A673 (cell line): ENCODE measurements around the gene ENPP1. TPM values are rescaled to one million over a fixed set of nuclear protein-coding genes. Genes with fewer than 3 reads are reported as not detected.

ENCODE experiments used
- BruUV-seq: library from RNA; stranded (reverse); fragments of 400-500 nt; replicated peaks from 2 replicates; lab custom pipeline; 2021; lab: Mats Ljungman, UMichigan
- CTCF ChIA-PET: fragments of 300-600 bp; sonication (Branson Sonifier 250); formaldehyde crosslinking; loops from one replicate; lab custom pipeline; 2022; ENCODE audit warnings: antibody characterized with exemption; lab: Charles Lee
- POLR2A ChIA-PET: fragments of 300-600 bp; sonication (Branson Sonifier 250); formaldehyde crosslinking; loops from one replicate; lab custom pipeline; 2022; ENCODE audit warnings: antibody characterized with exemption; ENCODE audit not compliant: low non-redundant PET; lab: Charles Lee
- DNase-seq: peaks from one replicate; pipeline ENCODE4 v3.0.0-alpha.2; 2015; ENCODE audit warnings: low spot score
- H3K27ac ChIP-seq: fragments of 200-600 bp; sonication (generic); 2 replicates; pipeline ENCODE4 v1.5.1; 2016; ENCODE audit warnings: mixed run types, low read depth, mild to moderate bottlenecking, mixed read lengths, antibody characterized with exemption, low read length; ENCODE audit not compliant: poor library complexity, severe bottlenecking
- H3K27me3 ChIP-seq: fragments of 200-600 bp; sonication (generic); replicated peaks from 2 replicates; pipeline ENCODE4 v1.6.1; 2017; ENCODE audit warnings: mixed run types, low read depth, mild to moderate bottlenecking, mixed read lengths, antibody characterized with exemption, low read length; ENCODE audit not compliant: insufficient read depth, poor library complexity
- H3K36me3 ChIP-seq: fragments of 200-600 bp; sonication (generic); 2 replicates; pipeline ENCODE4 v1.6.1; 2016; ENCODE audit warnings: mixed run types, mild to moderate bottlenecking, mixed read lengths, antibody characterized with exemption, low read length; ENCODE audit not compliant: insufficient read depth, poor library complexity, severe bottlenecking
- H3K4me1 ChIP-seq: fragments of 200-600 bp; sonication (generic); 2 replicates; pipeline ENCODE4 v1.6.1; 2017; ENCODE audit warnings: mixed run types, mild to moderate bottlenecking, mixed read lengths, antibody characterized with exemption, low read length; ENCODE audit not compliant: insufficient read depth, poor library complexity, severe bottlenecking
- H3K4me3 ChIP-seq: fragments of 200-600 bp; sonication (generic); 2 replicates; pipeline ENCODE4 v1.5.1; 2016; ENCODE audit warnings: low read depth, mixed run types, mild to moderate bottlenecking, mixed read lengths, low read length; ENCODE audit not compliant: poor library complexity, severe bottlenecking
- H3K9me3 ChIP-seq: fragments of 200-600 bp; sonication (generic); 2 replicates; pipeline ENCODE4 v1.6.1; 2016; ENCODE audit warnings: mixed run types, low read depth, mild to moderate bottlenecking, mixed read lengths, antibody characterized with exemption, low read length; ENCODE audit not compliant: poor library complexity, severe bottlenecking
- CTCF ChIP-seq: fragments of 300-800, 200-600 bp; sonication (generic); conservative IDR thresholded peaks from 2 replicates; pipeline ENCODE4 v1.5.1; 2017; ENCODE audit warnings: low read depth, mild to moderate bottlenecking, antibody characterized with exemption, low read length, moderate library complexity, mixed read lengths
- EZH2 ChIP-seq: fragments of 200-600 bp; sonication (generic); IDR thresholded peaks from 2 replicates; pipeline ENCODE4 v1.6.1; 2017; ENCODE audit warnings: borderline replicate concordance, low read depth, mild to moderate bottlenecking, mixed read lengths, antibody characterized with exemption, low read length; ENCODE audit not compliant: poor library complexity, severe bottlenecking
- intact Hi-C: fragments of 100-400 bp; cut with micrococcal nuclease; formaldehyde crosslinking; loops from one replicate; pipeline ENCODE4 v1.10.0; 2022; ENCODE audit not compliant: unreplicated experiment
- total RNA-seq: library from RNA; stranded (reverse); gene quantifications from 2 replicates; pipeline ENCODE4 v1.2.3, GENCODE V29; 2021

ENPP1 gene
- total RNA-seq, 1 experiment from 2014 or later: 19.5 TPM

GRCh38 chr6:131802347-131802746, 5.5 kb upstream of the ENPP1 start:
- Histone ChIP-seq H3K36me3 (no peaks in the 10 kb centered on the region), H3K9me3 (no peaks in the 10 kb centered on the region), H3K27ac (no peak overlapping the region), H3K4me3 (no peak overlapping the region), H3K4me1 (no peaks in the 10 kb centered on the region), H3K27me3 (no peaks in the 10 kb centered on the region)
- no TSS peak for BruUV-seq
- no peak for DNase-seq
- intact Hi-C loops: no loop called here
- TF ChIP-seq EZH2: no peak
- TF ChIP-seq CTCF: no peak
- ChIA-PET CTCF (no interaction called here), POLR2A (no interaction called here)

GRCh38 chr6:131803007-131803769, 4.6 kb upstream of the ENPP1 start:
- POLR2A ChIA-PET: no interaction called here
- Histone ChIP-seq H3K27me3 (no peaks in the 10 kb centered on the region), H3K9me3 (no peaks in the 10 kb centered on the region), H3K4me3 (no peak overlapping the region), H3K4me1 (no peaks in the 10 kb centered on the region), H3K27ac (no peak overlapping the region), H3K36me3 (no peaks in the 10 kb centered on the region)
- DNase-seq: no peak
- CTCF ChIA-PET: no interaction called here
- no TSS peak for BruUV-seq
- intact Hi-C loops: no loop called here
- no peak for TF ChIP-seq EZH2
- TF ChIP-seq CTCF: no peak

- BruUV-seq: no TSS peak
- TF ChIP-seq EZH2: no peak
- no peak for TF ChIP-seq CTCF
- H3K9me3 ChIP-seq: no peaks in the 10 kb centered on the region
- H3K4me1 ChIP-seq: no peaks in the 10 kb centered on the region
- CTCF ChIA-PET: no interaction called here
- intact Hi-C loops: no loop called here
- no peaks in the 10 kb centered on the region for H3K36me3 ChIP-seq
- POLR2A ChIA-PET: interaction anchor here (0.6 kb wide), 1 partner anchor 71 kb away, joined by 3 read pairs; no protein-coding TSS in a partner anchor
- no peak overlapping the region for H3K27ac ChIP-seq
- DNase-seq: no peak
- no peaks in the 10 kb centered on the region for H3K27me3 ChIP-seq
- no peak overlapping the region for H3K4me3 ChIP-seq
Observed at GRCh38 chr6:131804131-131804530, 3.7 kb upstream of the ENPP1 start.
